ENCODE measurements around the gene ZBTB16. TPM values are rescaled to one million over a fixed set of nuclear protein-coding genes. Genes with fewer than 3 reads are reported as not detected.

ZBTB16 gene
- total RNA-seq, 2 experiments from 2014 or later: 0.96 to 1.4 TPM

DNA sequence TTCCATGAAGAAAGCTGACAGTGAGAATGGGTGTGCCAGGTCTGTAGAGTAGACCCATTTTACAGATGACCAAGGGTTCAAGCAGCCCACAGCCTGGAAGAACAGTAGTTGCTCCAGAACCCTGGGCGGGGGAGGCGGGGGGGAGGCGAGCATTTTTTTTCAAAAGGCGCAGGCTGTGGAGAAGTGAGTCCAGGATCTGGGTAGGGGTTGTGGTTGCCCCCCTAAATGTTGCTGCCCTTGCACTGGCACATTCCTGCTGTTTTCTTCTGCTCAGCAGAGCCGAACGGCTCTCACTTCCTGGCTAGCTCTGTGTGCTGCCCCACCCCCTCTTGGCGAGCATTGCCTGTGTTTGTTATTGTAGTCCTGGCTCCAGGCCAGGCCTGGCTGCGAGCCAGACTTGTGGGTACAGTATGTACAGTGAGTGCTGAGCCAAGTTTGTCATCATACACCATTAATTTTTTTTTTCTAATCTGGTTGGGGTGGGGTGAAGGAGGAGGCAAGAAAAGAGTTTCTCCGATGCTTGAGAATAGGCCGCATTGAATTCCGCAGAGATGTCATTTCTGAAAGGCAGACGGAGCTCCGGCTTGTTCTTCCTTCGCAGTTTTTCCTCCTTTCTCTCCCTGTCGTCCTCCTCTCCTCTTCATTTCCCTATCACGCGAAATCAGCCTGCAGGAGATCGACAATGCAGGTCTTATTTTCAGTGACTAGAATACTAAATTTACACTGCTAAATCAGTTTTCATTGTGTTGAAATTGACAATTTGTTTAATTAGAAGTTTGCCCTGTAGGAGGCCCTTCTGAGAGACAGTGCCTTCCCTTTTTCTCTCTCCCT is 100.5 kb downstream of the ZBTB16 start:
- ChIA-PET POLR2A (interaction anchor here (0.6 kb wide), 1 partner anchor 20 kb away, joined by 3 read pairs; no protein-coding TSS in a partner anchor), CTCF (interaction anchor here (0.8 to 1.3 kb wide), 4 partner anchors 8 to 19 kb away, joined by 3 read pairs; no protein-coding TSS in a partner anchor)

DNA sequence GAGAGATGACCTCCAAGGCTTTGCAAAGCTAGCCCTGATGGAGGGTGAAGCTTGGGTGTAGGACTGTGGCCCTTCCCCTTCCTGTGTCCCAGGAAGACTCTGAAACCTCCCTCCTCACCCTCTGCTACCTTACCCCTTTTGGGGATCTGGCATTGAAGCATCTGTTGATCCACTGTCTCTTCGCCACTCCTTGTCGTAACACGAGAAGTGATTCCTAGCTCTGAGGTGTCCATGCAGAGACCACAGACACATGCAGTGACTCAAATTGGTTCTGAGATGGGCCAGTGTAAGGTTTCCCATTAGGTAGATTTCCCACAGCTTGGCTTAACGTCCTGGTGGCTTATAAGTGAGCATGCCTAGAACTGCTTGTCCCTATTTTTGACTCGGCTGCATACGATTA is 101.4 kb downstream of the ZBTB16 start:
- POLR2A ChIA-PET: no interaction called here
- CTCF ChIA-PET: interaction anchor here (0.8 to 1.0 kb wide), 2 partner anchors 9 to 18 kb away, joined by 3 read pairs; no protein-coding TSS in a partner anchor

DNA sequence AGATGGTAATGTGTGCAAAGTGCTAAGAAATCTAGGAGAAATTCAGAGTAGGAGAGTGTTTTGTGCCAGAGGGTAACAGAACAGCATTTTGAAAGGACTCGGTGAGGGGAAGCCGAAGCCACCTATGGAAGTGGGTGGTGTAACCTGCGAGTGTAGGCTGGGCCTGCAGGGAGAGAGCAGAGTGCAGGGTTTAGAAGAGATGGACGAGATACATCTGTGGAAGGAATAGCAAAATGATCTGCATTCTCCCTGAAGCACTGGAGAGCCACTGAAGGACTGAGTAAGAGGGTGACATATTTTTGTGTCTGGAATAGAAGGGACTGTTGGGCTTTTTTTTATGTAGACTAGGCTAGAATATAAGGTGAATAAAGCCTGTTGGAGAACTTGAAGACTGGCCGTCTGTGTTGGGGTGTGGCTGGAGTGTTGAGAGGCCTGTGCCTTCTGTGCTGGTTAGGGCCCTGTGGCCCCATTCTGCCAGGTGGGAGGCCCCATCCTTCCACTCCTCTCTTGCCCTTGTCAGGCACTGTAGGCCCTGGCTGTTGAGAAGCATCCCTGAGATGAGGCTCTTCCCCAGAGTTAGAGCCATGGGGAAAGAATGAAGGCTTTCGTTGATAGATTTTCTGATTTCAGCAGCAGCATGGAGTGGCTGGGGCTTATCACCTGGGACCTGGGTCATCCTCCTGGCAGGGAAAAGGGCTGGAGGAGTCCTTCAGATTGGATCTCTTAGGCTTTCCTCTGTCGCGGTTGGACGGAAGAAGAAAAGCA is 102.2 kb downstream of the ZBTB16 start:
- CTCF ChIA-PET: interaction anchor here (1.0 kb wide), 2 partner anchors 10 to 13 kb away, joined by 3 read pairs; no protein-coding TSS in a partner anchor
- POLR2A ChIA-PET: no interaction called here

DNA sequence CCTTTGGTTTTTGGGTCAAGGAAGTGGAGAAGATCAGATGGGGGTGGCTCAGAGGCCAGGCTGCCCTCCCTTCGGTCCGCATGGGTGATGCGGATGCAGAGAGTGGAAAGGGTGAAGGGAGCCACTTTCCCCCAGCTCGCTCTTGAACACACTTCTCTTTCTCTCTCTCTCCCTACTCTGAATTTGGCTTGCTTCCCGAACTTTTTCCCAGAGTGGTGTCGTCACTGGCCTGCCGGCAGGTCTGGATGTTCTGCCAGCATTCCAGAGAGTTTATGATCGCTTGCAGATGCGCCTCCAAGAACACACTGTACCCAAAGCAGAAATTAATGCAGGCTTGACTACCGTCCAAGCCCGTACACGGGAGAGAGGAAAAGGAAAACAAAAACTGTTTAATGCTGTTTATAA is 103.2 kb downstream of the ZBTB16 start:
- ChIA-PET CTCF (interaction anchor here (1.0 kb wide), 1 partner anchor 12 kb away, joined by 3 read pairs; no protein-coding TSS in a partner anchor), POLR2A (no interaction called here)

DNA sequence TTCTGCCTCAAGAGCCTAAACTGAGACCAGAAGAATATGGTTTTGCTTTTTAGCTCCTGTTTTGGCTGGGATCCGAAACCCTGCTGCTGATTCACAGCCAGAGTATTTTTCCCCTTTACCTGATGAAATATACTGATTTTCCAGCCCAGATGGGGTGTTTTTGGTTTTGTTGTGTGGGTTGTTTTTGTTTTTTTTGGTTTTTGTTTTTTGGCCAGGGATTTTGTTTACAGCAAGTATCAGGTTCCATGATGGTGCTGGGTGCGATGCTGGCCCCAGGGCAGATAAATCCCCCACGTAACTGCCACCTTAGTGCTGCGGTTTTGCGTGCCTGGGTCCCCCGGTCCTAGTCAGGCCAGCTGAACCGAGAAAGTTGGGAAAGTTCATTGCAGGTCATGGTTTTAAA is 103.7 kb downstream of the ZBTB16 start:
- CTCF ChIA-PET: no interaction called here
- POLR2A ChIA-PET: no interaction called here

DNA sequence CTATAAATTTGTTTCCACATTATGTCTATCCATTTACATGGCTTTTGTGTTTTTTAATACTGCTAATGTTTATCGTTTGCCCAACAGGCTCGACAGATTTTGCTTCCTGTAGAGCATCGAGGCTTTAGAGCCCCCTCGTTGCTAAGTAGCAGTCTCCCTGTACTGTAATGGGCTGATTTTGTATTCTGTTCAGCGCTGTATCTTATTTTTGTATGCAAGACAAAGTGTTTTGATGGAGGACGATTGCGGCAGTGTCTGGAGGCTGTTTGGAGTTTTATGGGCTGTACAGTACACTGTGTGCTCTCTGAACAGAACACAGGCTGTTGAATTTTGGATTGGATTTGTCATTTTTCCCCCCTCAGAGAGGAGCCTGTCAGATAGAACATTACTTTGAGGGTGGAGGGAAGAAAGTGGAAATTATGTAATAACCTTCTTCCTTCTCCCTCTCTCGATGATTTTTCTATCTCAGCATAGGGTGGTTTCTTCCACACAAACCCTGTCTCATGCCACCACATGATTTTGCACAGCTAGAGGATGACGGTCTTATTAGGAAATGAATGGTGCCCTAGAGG is 104.4 kb downstream of the ZBTB16 start:
- ChIA-PET POLR2A (no interaction called here), CTCF (interaction anchor here (1.8 kb wide), 1 partner anchor 10 kb away, joined by 5 read pairs; no protein-coding TSS in a partner anchor)

DNA sequence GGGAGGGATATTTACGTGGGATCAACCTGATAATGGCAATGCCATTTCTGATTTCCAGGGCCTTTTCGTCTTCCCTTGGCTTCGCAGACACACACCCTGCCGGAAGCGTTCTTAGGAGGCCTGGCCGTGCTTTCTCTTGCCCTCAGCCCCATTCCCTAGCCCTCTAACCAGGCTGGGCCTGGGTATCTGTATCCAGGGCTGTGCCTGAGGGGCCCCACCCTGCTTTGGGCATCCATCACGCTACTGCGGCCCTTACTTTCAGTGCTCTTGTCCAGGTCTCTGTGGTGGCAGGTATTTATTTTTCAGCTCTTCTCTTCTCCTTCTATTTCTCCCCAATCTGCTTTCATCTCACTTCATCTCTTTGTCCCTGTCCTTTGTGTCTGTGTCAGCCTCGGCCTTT is 105.0 kb downstream of the ZBTB16 start:
- POLR2A ChIA-PET: no interaction called here
- CTCF ChIA-PET: interaction anchor here (1.8 kb wide), 1 partner anchor 10 kb away, joined by 5 read pairs; no protein-coding TSS in a partner anchor

DNA sequence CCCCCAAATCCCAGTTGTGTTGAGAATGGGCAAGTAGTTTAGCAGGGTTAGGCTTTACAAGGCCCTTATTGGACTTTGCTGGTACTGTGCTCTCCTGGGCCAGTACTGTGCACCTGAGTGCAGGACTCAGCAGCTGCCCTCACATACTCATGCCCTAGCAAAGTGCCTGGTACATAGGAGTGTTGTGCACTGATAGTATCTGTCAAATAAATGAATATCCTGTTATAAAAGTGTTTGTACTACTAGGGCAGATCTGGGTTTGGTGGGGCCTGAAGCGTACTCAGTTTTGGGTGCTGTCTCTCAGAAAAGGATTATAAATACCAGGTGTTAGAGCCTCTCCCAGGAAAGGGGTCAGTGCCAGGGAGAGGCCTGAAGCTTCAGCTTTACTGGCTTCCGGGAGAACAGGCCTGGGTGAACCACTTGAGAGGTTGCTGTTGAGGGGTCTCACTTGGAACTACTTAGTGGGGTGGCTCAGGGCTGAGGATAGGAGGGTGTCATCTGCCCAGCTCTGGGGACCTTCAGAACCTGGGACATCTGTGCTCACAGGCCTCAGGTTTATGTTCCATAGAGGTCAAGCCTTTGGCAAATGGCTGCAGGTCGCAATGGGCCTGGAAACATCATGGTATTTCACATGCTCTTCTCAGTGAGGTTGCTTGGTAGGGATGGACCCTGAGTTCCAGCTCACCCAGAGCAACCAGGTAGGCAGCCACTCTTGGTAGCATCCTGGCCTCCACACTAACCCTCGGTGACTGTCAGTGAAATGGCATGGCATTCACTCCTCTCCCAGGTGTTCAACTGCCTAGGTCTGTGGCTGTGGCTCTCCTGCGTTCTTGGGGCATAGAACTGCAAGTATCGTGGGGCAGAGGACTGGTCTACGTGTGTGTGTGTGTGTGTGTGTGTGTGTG is 106.1 kb downstream of the ZBTB16 start:
- ChIA-PET POLR2A (no interaction called here), CTCF (interaction anchor here (0.7 to 1.8 kb wide), 2 partner anchors 9 to 105 kb away, joined by 4 to 5 read pairs; no protein-coding TSS in a partner anchor)

DNA sequence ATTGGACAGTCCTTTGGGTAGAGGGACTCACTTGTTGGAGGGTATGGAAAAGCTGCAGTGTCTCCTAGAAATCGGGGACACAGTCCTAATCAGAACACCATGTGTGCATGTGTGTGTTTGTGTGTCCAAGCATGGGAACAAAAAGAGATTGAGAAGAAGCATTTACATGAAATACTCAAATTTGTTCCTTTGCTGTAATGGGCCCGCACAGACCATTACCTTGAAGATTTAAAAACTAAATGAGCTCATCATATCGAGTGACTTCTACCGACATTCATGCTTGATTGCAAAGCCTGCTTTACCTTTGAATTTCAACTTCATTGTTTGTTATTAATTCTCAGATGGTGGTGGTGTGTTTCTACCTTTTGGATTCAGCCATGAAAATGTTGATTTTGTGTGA is 106.9 kb downstream of the ZBTB16 start:
- CTCF ChIA-PET: interaction anchor here (0.7 kb wide), 1 partner anchor 105 kb away, joined by 4 read pairs; no protein-coding TSS in a partner anchor
- POLR2A ChIA-PET: no interaction called here

DNA sequence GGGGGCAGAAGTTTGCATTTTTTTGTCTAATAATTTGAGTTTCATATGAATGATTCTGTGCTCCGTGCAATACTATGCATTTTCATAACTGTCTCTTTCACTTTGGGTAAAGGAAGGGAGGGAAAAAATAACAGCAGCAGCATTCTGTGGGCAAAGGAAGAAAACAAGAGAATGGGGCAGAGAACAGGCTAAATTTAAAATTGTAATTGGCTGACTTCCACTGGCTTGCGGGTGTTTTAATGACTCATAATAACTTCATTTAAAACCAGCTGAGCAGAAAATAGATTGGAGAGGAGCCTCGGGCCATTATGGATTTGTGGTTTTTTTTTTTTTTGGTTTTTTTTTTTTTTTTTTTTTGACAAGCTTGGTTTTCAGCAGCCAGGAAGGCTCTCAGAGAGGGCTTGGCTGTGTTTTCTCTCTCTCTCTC is 107.4 kb downstream of the ZBTB16 start:
- ChIA-PET CTCF (no interaction called here), POLR2A (no interaction called here)

DNA sequence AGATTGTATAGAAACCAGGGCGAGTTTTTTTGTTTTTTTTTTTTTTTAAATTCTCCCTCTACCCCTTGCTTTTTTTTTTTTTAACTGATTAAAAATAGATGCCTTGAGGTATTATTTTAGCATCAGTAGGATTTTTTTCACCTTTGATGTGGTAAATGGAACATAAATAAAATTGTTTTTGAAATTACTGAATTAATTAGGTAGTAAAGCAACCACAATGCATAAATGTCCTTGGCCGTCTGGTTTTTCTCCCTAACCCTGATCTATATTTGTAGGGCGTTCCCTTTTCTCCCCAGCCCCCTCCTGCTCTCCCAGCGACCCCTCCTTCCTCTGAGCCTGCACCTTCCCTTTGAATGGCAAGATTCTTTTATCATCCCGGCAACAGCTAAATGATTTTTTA is 107.8 kb downstream of the ZBTB16 start:
- POLR2A ChIA-PET: no interaction called here
- CTCF ChIA-PET: no interaction called here

DNA sequence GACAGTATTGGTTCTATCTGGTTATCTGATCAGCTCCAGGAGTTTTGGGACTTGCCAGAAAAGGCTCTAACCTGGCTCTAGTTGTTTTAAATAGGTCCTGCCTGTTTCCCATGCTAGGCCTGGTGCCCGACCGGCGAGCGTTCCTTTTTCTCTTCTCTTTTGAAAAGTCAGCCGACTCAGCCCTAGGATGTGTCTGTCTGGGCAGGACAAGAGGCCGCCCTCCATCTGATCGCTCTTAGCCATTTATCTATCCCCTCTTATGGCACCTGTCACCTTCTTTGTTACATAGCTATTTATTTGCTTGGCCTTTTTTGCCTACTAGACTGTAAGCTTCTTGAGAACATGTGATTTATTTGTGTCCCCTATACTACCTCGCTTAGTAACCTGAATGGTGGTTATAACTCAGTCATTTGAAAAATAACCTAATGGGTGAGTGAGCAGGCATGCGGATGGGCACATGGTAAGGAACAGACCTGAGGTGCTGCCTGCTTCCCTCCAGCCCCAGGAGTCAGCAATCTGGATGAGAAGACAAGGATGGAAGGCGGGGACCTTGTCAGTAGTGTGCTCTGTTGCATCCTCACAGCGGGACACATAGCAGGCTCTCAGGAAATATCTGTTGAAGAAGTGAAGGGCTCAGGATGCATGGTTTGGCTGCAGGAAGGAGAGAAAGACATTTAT is 108.4 kb downstream of the ZBTB16 start:
- ChIA-PET CTCF (interaction anchor here (1.1 to 1.2 kb wide), 2 partner anchors 8 to 93 kb away, joined by 3 to 5 read pairs; no protein-coding TSS in a partner anchor), POLR2A (no interaction called here)

DNA sequence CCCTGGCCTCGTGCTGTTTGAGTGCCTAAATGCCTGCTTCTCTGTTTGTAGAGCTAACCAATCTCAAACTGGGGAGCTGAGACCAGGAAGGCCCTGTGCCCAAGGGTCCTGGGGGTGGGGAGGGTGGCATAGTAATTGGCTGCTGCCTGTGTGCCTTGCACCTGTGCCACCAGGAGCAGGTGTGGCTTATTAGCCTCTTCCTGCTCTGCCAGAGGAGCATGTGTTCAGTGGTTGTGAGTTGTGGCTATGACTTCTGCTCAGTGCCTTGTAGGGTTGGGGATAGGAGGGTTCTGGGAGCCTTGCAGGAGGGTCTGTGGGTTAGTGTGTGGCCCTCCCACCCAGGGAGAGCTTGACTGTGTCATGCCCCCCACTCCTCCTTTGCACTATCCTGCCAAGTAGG is 109.2 kb downstream of the ZBTB16 start:
- POLR2A ChIA-PET: no interaction called here

DNA sequence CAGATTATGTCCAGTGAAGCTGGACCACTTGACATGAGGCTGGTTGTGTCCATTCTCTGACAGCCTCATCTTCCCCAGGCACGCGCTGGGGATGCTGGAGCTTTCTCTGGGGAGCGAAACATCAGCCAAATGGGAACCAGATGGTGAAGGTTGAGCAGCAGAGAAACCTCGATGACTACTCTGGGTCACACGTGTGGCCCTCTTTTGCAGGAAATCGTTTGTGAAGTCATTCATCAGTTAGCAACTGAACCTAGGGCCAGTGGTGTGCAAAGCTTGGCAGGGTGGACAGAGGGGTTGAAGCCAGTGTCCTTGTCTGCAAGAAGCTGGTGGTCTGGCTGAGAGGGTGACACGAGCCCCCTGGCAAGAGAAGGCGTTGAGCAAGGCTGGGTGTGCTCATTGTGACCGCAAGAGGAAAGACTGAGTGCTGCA is 109.8 kb downstream of the ZBTB16 start:
- CTCF ChIA-PET: interaction anchor here (1.2 to 3.4 kb wide), 2 partner anchors 12 to 92 kb away, joined by 5 to 17 read pairs; no protein-coding TSS in a partner anchor

More for the DNA sequence above, 109.2 kb downstream of the ZBTB16 start:
- CTCF ChIA-PET: interaction anchor here (1.1 to 3.4 kb wide), 3 partner anchors 9 to 93 kb away, joined by 3 to 17 read pairs (median 5); no protein-coding TSS in a partner anchor

DNA sequence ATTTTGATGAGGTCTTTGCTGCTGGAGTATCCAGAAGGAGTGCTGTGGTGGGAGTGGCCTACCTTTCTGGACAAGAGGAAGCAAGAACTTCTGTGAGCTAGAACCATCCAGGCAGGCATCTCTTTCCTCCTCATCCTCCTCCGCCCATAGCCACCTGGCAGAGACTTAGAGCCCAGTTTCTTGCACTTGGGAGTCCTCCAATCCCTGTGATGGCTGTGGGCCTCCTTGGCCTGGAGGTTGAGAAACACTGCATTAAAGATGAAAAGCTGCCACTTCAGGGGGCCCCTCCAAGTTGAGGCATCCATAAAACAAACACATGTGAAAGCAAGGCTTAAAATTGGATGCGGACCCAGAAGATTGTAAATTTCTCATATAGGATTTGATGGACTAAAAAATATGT is 110.3 kb downstream of the ZBTB16 start:
- CTCF ChIA-PET: interaction anchor here (3.4 kb wide), 1 partner anchor 11 kb away, joined by 17 read pairs; no protein-coding TSS in a partner anchor

More for the DNA sequence above, 109.8 kb downstream of the ZBTB16 start:
- POLR2A ChIA-PET: no interaction called here

DNA sequence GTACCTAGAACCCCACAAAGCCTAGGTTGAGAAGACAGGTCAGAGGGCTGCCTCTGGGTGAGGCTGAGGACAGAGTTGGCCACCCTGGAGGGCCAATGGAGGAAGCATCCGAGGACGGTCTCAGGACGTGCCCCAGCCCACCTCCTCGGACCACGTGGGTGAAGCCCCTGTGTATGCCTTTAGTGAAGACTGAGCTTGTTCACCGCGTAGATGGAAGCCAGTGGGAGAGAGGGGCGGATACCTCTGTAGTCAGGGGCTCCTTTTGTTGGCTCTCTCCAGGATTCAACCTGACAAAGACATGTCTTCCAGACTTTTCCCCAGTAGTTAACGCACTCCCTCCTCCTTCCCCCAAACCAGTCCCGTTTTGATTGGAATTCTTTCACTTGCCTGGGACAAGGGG is 110.7 kb downstream of the ZBTB16 start:
- POLR2A ChIA-PET: no interaction called here
- CTCF ChIA-PET: interaction anchor here (3.4 kb wide), 1 partner anchor 11 kb away, joined by 17 read pairs; no protein-coding TSS in a partner anchor

More for the DNA sequence above, 110.3 kb downstream of the ZBTB16 start:
- POLR2A ChIA-PET: no interaction called here

DNA sequence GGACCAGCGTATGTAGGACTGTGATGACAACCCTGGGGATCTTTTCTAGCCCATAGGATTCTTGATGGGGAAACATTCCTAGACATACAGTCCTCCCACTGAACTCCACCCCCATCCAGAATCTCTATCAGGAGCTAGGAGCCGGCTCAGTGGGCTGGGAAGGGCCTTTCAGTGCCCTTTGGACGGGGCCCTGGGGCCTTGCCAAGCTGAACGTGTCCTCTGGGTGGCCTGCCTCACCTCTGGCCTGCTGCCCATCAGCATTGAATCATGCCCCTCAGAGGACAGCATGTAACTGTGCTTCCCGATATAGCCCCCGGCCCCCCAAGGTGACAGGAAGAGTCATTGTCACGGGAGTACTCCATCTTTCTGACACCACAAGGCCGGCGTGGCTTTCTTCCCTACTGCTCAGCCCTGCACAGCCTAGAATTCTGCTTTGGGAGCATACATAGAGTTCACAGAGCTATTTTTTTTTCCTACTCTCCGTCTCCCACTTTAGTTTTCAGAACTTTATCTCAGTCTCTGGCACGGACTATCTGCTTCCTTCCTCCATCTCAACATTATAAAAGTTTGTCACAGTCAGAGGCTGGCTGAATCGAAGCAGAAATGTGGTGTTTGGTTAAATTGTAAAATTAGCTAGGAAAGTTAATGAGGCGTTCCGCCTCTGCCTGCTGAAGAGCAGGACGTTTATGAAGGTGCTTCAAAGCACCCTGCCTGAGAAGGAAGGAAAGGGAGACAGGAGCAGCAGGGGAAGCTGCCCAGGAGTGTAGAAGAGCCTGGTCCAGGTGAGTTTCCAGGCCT is 111.9 kb downstream of the ZBTB16 start:
- ChIA-PET POLR2A (no interaction called here), CTCF (interaction anchor here (1.2 to 3.4 kb wide), 2 partner anchors 10 to 156 kb away, joined by 3 to 17 read pairs; no protein-coding TSS in a partner anchor)
